ENCODE results near the gene NPR2. TPM values are rescaled to one million over a fixed set of nuclear protein-coding genes. Genes with fewer than 3 reads are reported as not detected.

The NPR2 gene
- total and polyA plus RNA-seq, 7 experiments from 2014 or later: 1.0 to 22.2 (median 3.9) TPM

DNA sequence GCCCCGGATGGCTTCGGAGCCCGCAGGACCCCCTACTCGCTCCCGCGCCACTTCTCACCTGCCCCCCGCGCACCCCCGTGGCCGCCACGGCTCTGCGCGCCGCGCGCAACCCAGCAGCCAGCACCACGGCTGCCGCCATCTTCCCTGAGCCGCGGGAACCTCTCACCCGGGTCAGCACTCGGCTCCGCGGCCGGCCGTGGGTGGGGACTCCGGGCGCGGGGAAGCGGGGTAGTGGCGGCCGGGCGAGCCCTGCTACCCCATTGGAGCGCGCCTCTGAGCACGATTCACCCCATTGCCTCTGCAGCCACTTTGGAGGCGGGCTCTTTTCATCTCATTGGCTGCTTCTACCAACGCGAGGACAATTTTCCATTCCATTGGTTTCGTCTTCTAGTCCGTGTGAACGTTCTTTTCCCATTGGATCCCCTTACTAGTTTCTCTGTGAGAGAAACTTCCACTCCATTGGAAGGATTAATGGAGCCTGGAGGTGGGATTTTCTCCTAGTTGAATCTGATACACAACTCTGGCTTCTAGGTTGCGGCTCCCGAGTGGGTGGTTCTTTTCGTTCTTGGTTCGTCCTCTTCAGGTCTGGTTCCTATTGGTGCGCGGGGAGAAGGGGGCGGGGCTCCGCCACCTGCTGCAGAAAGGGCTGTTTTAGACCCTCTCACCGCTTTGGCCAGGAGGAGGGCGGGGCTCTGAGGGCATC lies 23.6 kb downstream of the NPR2 start, which contains the start of gene HINT2:
Gene HINT2, minus strand, starts transcription at position 202 of the 703 bp plus-strand sequence. Its CDS starts 63 bp downstream, at position 139.
- H3K4me3 Mint-ChIP-seq: peak within 1 kb of the TSS; percentile 91 to 100 (median 96)
- peaks cover 19 to 27% of the 10 kb centered on the region in 2 donors for H3K4me1 ChIP-seq (ENCODE audit: control insufficient read depth in 2 of 2, insufficient read depth in 2 of 2, low read length in 2 of 2)
- no peaks in the 10 kb centered on the region for H3K36me3 ChIP-seq (ENCODE audit: control insufficient read depth in 2 of 3, insufficient read depth in 3 of 3, low read length in 3 of 3)
- no peaks in the 10 kb centered on the region for H3K9me3 ChIP-seq (ENCODE audit: control insufficient read depth in 2 of 3, low read length in 3 of 3)
- H3K27ac ChIP-seq (ENCODE audit: low read depth, low read length): peak within 1 kb of the TSS; percentile 77
- intact Hi-C loops (cut with micrococcal nuclease): loop anchor here (1.0 to 10.0 kb wide), 21 partner anchors 14 to 1652 kb away; partner anchors contain the start of genes CCL27 (in 2 of the 2), DNAJB5 (in 2 of the 2), GBA2 (in 2 of the 2) and RGP1 (in 2 of the 2)
- H3K4me1 Mint-ChIP-seq: peaks cover 23 to 43% (median 38%) of the 10 kb centered on the region in 7 donors
- peaks cover 0 to 7% (median 0%) of the 10 kb centered on the region in 11 donors for H3K9me3 Mint-ChIP-seq
- ChIA-PET POLR2A (interaction anchor here (0.7 to 3.5 kb wide), 8 partner anchors 12 to 168 kb away, joined by 3 to 18 read pairs (median 5); partner anchors contain the start of genes CREB3, FAM221B, MSMP and TLN1), CTCF (interaction anchor here (0.8 to 1.2 kb wide), 4 partner anchors 9 to 67 kb away, joined by 3 to 6 read pairs (median 5); partner anchors contain the start of genes FAM221B and TMEM8B)
- DNase-seq (peak; percentile 84 to 98 (median 96)), ATAC-seq (peak; percentile 86)
- H3K27ac Mint-ChIP-seq: peak within 1 kb of the TSS; percentile 87 to 99 (median 95)
- H3K36me3 Mint-ChIP-seq: peaks cover 0 to 2% (median 0%) of the 10 kb centered on the region in 5 donors
- H3K4me3 ChIP-seq (ENCODE audit: low read length): peak within 1 kb of the TSS; percentile 100
- peaks cover 0 to 12% (median 0%) of the 10 kb centered on the region in 5 donors for H3K27me3 Mint-ChIP-seq
- no peaks in the 10 kb centered on the region for H3K27me3 ChIP-seq (ENCODE audit: control insufficient read depth in 2 of 2, insufficient read depth in 2 of 2, low read length in 2 of 2)

DNA sequence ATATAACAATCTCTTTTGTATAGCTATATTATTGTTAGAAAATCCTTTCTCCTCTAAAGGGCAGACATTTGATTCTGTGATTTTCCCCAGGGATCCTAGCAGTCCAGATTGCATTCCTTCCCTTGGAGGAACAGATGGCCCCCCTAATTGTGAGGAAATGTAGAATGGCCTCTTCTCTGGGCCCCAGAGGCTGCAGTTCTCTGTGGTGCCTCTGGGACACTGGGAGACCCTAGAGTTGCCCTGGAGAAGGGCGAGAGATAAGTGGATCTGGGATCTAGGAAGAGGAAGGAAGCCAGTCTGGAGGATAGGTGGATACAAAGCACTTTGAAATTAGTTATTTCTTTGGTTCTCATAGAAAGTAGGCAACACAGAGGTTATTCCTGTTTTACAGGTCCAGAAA lies 25.3 kb downstream of the NPR2 start:
- H3K4me1 Mint-ChIP-seq: peaks cover 23 to 39% (median 32%) of the 10 kb centered on the region in 7 donors
- no peaks in the 10 kb centered on the region for H3K9me3 ChIP-seq (ENCODE audit: control insufficient read depth in 2 of 3, low read length in 3 of 3)
- DNase-seq (no peak), ATAC-seq (no peak)
- ChIA-PET CTCF (no interaction called here), POLR2A (no interaction called here)
- H3K27me3 Mint-ChIP-seq: peaks cover 0 to 17% (median 0%) of the 10 kb centered on the region in 5 donors
- peaks cover 0 to 2% (median 0%) of the 10 kb centered on the region in 5 donors for H3K36me3 Mint-ChIP-seq
- H3K27ac Mint-ChIP-seq: no peak overlapping the region
- peak overlapping the region in 5 of 10 donors; percentile 0 to 99 (median 91) for H3K4me3 Mint-ChIP-seq
- H3K27me3 ChIP-seq (ENCODE audit: control insufficient read depth in 2 of 2, insufficient read depth in 2 of 2, low read length in 2 of 2): no peaks in the 10 kb centered on the region
- H3K27ac ChIP-seq (ENCODE audit: low read depth, low read length): no peak overlapping the region
- H3K4me1 ChIP-seq (ENCODE audit: control insufficient read depth in 2 of 2, insufficient read depth in 2 of 2, low read length in 2 of 2): peaks cover 16 to 21% of the 10 kb centered on the region in 2 donors
- intact Hi-C loops (cut with micrococcal nuclease): loop anchor here (10.0 kb wide), 4 partner anchors 588 to 1442 kb away; partner anchors contain the start of genes CCL27 (in 2 of the 2), FANCG (in 1 of the 2), MYORG (in 1 of the 2) and RNF38 (in 1 of the 2)
- H3K9me3 Mint-ChIP-seq: peaks cover 0 to 7% (median 0%) of the 10 kb centered on the region in 11 donors
- no peak overlapping the region for H3K4me3 ChIP-seq (ENCODE audit: low read length)
- no peaks in the 10 kb centered on the region for H3K36me3 ChIP-seq (ENCODE audit: control insufficient read depth in 2 of 3, insufficient read depth in 3 of 3, low read length in 3 of 3)

DNA sequence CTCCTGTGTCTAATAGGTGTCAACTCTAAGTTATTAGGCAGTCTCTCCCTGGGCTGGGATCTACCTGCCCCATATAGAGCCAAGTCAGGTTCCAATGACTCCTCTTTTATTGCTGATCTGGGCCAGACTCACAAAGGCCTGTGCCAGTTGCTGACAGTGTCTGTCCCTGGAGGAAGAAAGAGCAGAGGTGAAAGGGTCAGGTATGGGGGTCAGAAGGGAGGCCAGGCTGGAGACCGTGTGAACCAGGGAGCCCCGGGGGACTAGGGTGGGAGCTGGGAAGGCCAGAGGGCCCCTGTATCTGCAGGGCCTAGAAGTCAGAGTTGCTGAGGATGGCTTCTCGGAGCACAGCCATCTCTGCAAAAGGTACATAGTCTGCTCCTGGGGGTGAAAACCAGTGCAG lies 26.9 kb downstream of the NPR2 start:
- H3K36me3 Mint-ChIP-seq: peaks cover 0 to 2% (median 0%) of the 10 kb centered on the region in 5 donors
- no peak overlapping the region for H3K4me3 Mint-ChIP-seq
- peaks cover 0 to 17% (median 0%) of the 10 kb centered on the region in 5 donors for H3K27me3 Mint-ChIP-seq
- Histone ChIP-seq H3K36me3 (ENCODE audit: control insufficient read depth in 2 of 3, insufficient read depth in 3 of 3, low read length in 3 of 3) (no peaks in the 10 kb centered on the region), H3K4me3 (ENCODE audit: low read length) (no peak overlapping the region), H3K4me1 (ENCODE audit: control insufficient read depth in 2 of 2, insufficient read depth in 2 of 2, low read length in 2 of 2) (peaks cover 4 to 8% of the 10 kb centered on the region in 2 donors), H3K9me3 (ENCODE audit: control insufficient read depth in 2 of 3, low read length in 3 of 3) (no peaks in the 10 kb centered on the region), H3K27me3 (ENCODE audit: control insufficient read depth in 2 of 2, insufficient read depth in 2 of 2, low read length in 2 of 2) (no peaks in the 10 kb centered on the region), H3K27ac (ENCODE audit: low read depth, low read length) (no peak overlapping the region)
- no peak for DNase-seq
- CTCF ChIA-PET: no interaction called here
- peaks cover 11 to 22% (median 18%) of the 10 kb centered on the region in 7 donors for H3K4me1 Mint-ChIP-seq
- no peak for ATAC-seq
- no peak overlapping the region for H3K27ac Mint-ChIP-seq
- intact Hi-C loops (cut with micrococcal nuclease): loop anchor here (10.0 kb wide), 4 partner anchors 586 to 1444 kb away; partner anchors contain the start of genes CCL27 (in 2 of the 2), FANCG (in 1 of the 2), MYORG (in 1 of the 2) and RNF38 (in 1 of the 2)
- POLR2A ChIA-PET: no interaction called here
- peaks cover 0 to 5% (median 0%) of the 10 kb centered on the region in 11 donors for H3K9me3 Mint-ChIP-seq

DNA sequence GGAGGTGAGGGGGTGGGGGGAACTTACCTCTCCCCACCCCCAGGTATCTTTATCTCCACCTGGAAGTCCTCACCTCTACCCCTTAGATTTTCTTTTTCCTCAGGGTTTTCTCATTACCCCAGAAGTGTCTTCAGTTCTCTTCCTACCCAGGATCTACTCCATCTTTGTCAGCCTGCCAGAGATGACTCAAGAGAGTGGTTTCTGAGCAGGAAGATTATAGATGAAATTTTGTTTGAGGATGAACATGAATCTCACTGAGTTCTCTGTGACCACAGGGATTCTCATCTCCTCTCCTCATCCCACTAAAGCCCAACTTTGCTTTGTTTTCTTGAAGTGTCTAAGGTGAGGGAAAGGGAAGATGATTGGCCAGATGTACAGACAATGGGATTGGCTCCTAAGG lies 28.7 kb downstream of the NPR2 start:
- POLR2A ChIA-PET: no interaction called here
- peaks cover 0 to 17% (median 0%) of the 10 kb centered on the region in 5 donors for H3K27me3 Mint-ChIP-seq
- peak overlapping the region in 1 of 9 donors; percentile 11 for H3K27ac Mint-ChIP-seq
- intact Hi-C loops (cut with micrococcal nuclease): no loop called here
- H3K4me1 Mint-ChIP-seq: peaks cover 5 to 10% (median 7%) of the 10 kb centered on the region in 7 donors
- Histone ChIP-seq H3K27me3 (ENCODE audit: control insufficient read depth in 2 of 2, insufficient read depth in 2 of 2, low read length in 2 of 2) (no peaks in the 10 kb centered on the region), H3K27ac (ENCODE audit: low read depth, low read length) (no peak overlapping the region), H3K9me3 (ENCODE audit: control insufficient read depth in 2 of 3, low read length in 3 of 3) (no peaks in the 10 kb centered on the region), H3K4me3 (ENCODE audit: low read length) (no peak overlapping the region), H3K4me1 (ENCODE audit: control insufficient read depth in 2 of 2, insufficient read depth in 2 of 2, low read length in 2 of 2) (no peaks in the 10 kb centered on the region), H3K36me3 (ENCODE audit: control insufficient read depth in 2 of 3, insufficient read depth in 3 of 3, low read length in 3 of 3) (no peaks in the 10 kb centered on the region)
- CTCF ChIA-PET: no interaction called here
- ATAC-seq: no peak
- H3K9me3 Mint-ChIP-seq: peaks cover 0 to 5% (median 0%) of the 10 kb centered on the region in 11 donors
- H3K4me3 Mint-ChIP-seq: no peak overlapping the region
- DNase-seq: no peak
- no peaks in the 10 kb centered on the region for H3K36me3 Mint-ChIP-seq

DNA sequence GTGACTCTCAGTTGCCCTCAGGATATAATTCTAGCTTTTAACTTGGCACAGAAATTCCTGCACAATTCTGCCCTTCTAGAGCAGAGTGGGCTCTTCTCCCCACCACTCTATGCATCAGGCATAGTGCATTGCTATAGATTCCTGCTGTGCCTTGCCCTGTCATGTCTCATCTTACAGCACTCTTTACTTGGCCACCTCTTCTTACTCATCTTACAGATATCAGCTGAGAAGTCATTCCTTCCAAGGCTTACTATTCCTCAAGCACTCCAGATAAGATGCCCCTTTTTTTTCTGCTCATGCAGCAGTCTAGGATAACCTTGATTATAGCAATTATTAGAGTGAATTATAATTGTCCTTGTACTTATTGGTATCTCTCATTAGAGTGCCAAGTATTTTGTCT lies 31.5 kb downstream of the NPR2 start:
- no peak overlapping the region for H3K4me3 ChIP-seq (ENCODE audit: low read length)
- H3K9me3 Mint-ChIP-seq: no peaks in the 10 kb centered on the region
- ATAC-seq (no peak), DNase-seq (no peak)
- no peak overlapping the region for H3K27ac ChIP-seq (ENCODE audit: low read depth, low read length)
- H3K36me3 ChIP-seq (ENCODE audit: control insufficient read depth in 2 of 3, insufficient read depth in 3 of 3, low read length in 3 of 3): no peaks in the 10 kb centered on the region
- no peaks in the 10 kb centered on the region for H3K27me3 ChIP-seq (ENCODE audit: control insufficient read depth in 2 of 2, insufficient read depth in 2 of 2, low read length in 2 of 2)
- no peak overlapping the region for H3K4me3 Mint-ChIP-seq
- ChIA-PET CTCF (interaction anchor here (1.9 kb wide), 1 partner anchor 33 kb away, joined by 5 read pairs; no protein-coding TSS in a partner anchor), POLR2A (interaction anchor here (0.8 kb wide), 1 partner anchor 9 kb away, joined by 3 read pairs; no protein-coding TSS in a partner anchor)
- no peaks in the 10 kb centered on the region for H3K4me1 ChIP-seq (ENCODE audit: control insufficient read depth in 2 of 2, insufficient read depth in 2 of 2, low read length in 2 of 2)
- no peak overlapping the region for H3K27ac Mint-ChIP-seq
- peaks cover 5 to 18% (median 9%) of the 10 kb centered on the region in 7 donors for H3K4me1 Mint-ChIP-seq
- intact Hi-C loops (cut with micrococcal nuclease): no loop called here
- no peaks in the 10 kb centered on the region for H3K9me3 ChIP-seq (ENCODE audit: control insufficient read depth in 2 of 3, low read length in 3 of 3)
- H3K27me3 Mint-ChIP-seq: peaks cover 0 to 8% (median 0%) of the 10 kb centered on the region in 5 donors
- no peaks in the 10 kb centered on the region for H3K36me3 Mint-ChIP-seq

DNA sequence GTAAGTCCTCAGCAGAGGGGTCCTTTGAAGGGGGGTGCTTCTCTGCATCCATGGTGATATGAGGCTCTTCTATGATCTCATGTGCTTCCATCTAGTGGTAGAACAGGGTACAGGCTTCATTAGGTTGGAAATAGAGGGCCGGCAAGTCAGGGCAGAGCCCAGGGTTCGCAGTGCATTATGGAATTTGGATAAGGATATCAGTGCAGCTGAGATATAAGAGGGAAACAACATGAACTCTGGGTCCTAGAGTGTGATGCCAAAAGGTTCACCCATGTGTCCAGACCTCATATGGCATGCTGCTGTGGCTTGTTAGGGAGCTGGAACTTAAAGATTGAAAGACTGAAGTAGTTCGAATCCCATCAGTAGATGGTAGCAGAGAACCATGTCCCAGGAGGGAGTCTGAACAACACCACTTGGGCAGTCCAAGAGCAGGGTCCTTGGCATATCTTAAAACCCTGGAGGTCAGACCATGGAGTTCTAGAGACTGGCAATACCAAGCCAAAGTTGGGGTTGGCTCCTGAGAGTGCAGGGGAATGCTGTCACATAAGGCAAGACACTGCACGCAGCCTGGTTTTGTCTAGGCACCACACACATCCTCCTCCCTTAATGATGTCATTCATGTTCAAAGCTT lies 34.8 kb downstream of the NPR2 start:
- ATAC-seq (peak; percentile 60), DNase-seq (peak in 7 of 9 donors; percentile 35 to 61 (median 55))
- POLR2A ChIA-PET: interaction anchor here (0.6 to 1.0 kb wide), 4 partner anchors 12 to 56 kb away, joined by 3 to 6 read pairs (median 4); partner anchors contain the start of genes HINT2 and SPAG8
- Mint-ChIP-seq H3K9me3 (no peaks in the 10 kb centered on the region), H3K27me3 (peaks cover 0 to 5% (median 0%) of the 10 kb centered on the region in 5 donors), H3K27ac (peak overlapping the region in 6 of 9 donors; percentile 1 to 48 (median 16)), H3K4me3 (peak overlapping the region in 9 of 10 donors; percentile 6 to 56 (median 36)), H3K36me3 (no peaks in the 10 kb centered on the region), H3K4me1 (peaks cover 25 to 35% (median 32%) of the 10 kb centered on the region in 7 donors)
- Histone ChIP-seq H3K9me3 (ENCODE audit: control insufficient read depth in 2 of 3, low read length in 3 of 3) (no peaks in the 10 kb centered on the region), H3K27ac (ENCODE audit: low read depth, low read length) (no peak overlapping the region), H3K27me3 (ENCODE audit: control insufficient read depth in 2 of 2, insufficient read depth in 2 of 2, low read length in 2 of 2) (no peaks in the 10 kb centered on the region), H3K4me3 (ENCODE audit: low read length) (no peak overlapping the region), H3K36me3 (ENCODE audit: control insufficient read depth in 2 of 3, insufficient read depth in 3 of 3, low read length in 3 of 3) (no peaks in the 10 kb centered on the region), H3K4me1 (ENCODE audit: control insufficient read depth in 2 of 2, insufficient read depth in 2 of 2, low read length in 2 of 2) (peaks cover 4 to 14% of the 10 kb centered on the region in 2 donors)
- intact Hi-C loops (cut with micrococcal nuclease): loop anchor here (1.0 to 5.0 kb wide), 7 partner anchors 36 to 366 kb away; partner anchors contain the start of genes CCDC107 (in 1 of the 2), CLTA (in 1 of the 2) and RMRP (in 1 of the 2)
- CTCF ChIA-PET: interaction anchor here (0.9 to 2.6 kb wide), 16 partner anchors 9 to 169 kb away, joined by 3 to 18 read pairs (median 4); partner anchors contain the start of genes ARHGEF39, CREB3, RMRP and SPAG8
